Kidney (tissue), 14 donors: ENCODE data around the gene WDR17. TPM values are rescaled to one million over a fixed set of nuclear protein-coding genes. Genes with fewer than 3 reads are reported as not detected.

ENCODE experiments used
- DNase-seq, 5 donors: peaks; one replicate each; pipeline ENCODE4 v3.0.0-alpha.2; 2013 to 2020
- FAIRE-seq: peaks from 2 replicates; lab custom pipeline; 2012; peaks lifted over from hg19 to GRCh38; lab: Jason Lieb, UNC
- H3K27ac ChIP-seq, 2 donors: one replicate each; pipeline ENCODE4 v1.7.0; 2013; ENCODE audit warnings: low read depth in 2 of 2, low read length in 2 of 2, inconsistent platforms in 1 of 2
- H3K27me3 ChIP-seq: one replicate; pipeline ENCODE4 v1.7.1; 2013; ENCODE audit warnings: low read length, inconsistent platforms; ENCODE audit not compliant: control insufficient read depth, insufficient read depth
- H3K36me3 ChIP-seq, 3 donors: one replicate each; pipeline versions ENCODE4 v1.7.0 to v1.7.1; 2013; ENCODE audit warnings: low read length in 3 of 3, control low read depth in 1 of 3, inconsistent platforms in 1 of 3; ENCODE audit not compliant: insufficient read depth in 3 of 3, control insufficient read depth in 2 of 3
- H3K4me1 ChIP-seq, 3 donors: one replicate each; pipeline versions ENCODE4 v1.7.0 to v1.7.1; 2013; ENCODE audit warnings: low read length in 3 of 3, inconsistent platforms in 1 of 3, low read depth in 1 of 3; ENCODE audit not compliant: control insufficient read depth in 2 of 3, insufficient read depth in 2 of 3
- H3K4me3 ChIP-seq, 3 donors: one replicate each; pipeline versions ENCODE4 v1.7.0 to v1.8.1; 2013; ENCODE audit warnings: low read length in 3 of 3, control low read depth in 1 of 3, inconsistent platforms in 1 of 3
- H3K9ac ChIP-seq, 3 donors: one replicate each; pipeline versions ENCODE4 v1.7.0 to v1.7.1; 2013; ENCODE audit warnings: low read length in 3 of 3, control low read depth in 1 of 3, inconsistent platforms in 1 of 3
- H3K9me3 ChIP-seq, 3 donors: one replicate each; pipeline versions ENCODE4 v1.7.0 to v1.7.1; 2013; ENCODE audit warnings: low read length in 3 of 3, control low read depth in 1 of 3, inconsistent platforms in 1 of 3; ENCODE audit not compliant: control insufficient read depth in 2 of 3, insufficient read depth in 1 of 3
- intact Hi-C: fragments of 100-400 bp; cut with DNase I; formaldehyde crosslinking; loops from one replicate; pipeline ENCODE4 v1.11.1; 2022
- polyA plus RNA-seq: library from polyadenylated mRNA; stranded (reverse); fragments of 350-450 nt; fragmentation: Illumina TruSeq; extraction: RNeasy Lipid Tissue Mini Kit (QIAGEN cat#74804); gene quantifications from one replicate; pipeline ENCODE4 v1.2.3, GENCODE V29; 2014; ENCODE audit warnings: low read depth, low replicate concordance; ENCODE audit not compliant: insufficient read depth
- total RNA-seq: library from RNA; stranded (reverse); fragmentation: NEBNext Ultra II Directional; extraction: Animal tissue kit (Norgen Biotek cat#: 25700); gene quantifications from one replicate; pipeline ENCODE4 v1.2.1, GENCODE V29; 2021
- TF ChIP-seq, protein P1 (sequence below): IDR thresholded peaks from 3 replicates; pipeline ENCODE4 v1.5.1; 2012; ENCODE audit warnings: mild to moderate bottlenecking, moderate library complexity, borderline replicate concordance; ENCODE audit not compliant: insufficient read depth; ENCODE audit errors: extremely low read depth
- donor health status: control.
- donor health status: control.
- donor health status: control.
- donor health status: control.
- donor health status: control.
- donor health status: DM: yes; HTN: yes; CAD: no.
- donor health status: Normal renal cell carcinoma (clear cell type).

Gene WDR17
- total and polyA plus RNA-seq, 2 donors from 2014 or later, result 1.4 to 6.4 TPM

DNA sequence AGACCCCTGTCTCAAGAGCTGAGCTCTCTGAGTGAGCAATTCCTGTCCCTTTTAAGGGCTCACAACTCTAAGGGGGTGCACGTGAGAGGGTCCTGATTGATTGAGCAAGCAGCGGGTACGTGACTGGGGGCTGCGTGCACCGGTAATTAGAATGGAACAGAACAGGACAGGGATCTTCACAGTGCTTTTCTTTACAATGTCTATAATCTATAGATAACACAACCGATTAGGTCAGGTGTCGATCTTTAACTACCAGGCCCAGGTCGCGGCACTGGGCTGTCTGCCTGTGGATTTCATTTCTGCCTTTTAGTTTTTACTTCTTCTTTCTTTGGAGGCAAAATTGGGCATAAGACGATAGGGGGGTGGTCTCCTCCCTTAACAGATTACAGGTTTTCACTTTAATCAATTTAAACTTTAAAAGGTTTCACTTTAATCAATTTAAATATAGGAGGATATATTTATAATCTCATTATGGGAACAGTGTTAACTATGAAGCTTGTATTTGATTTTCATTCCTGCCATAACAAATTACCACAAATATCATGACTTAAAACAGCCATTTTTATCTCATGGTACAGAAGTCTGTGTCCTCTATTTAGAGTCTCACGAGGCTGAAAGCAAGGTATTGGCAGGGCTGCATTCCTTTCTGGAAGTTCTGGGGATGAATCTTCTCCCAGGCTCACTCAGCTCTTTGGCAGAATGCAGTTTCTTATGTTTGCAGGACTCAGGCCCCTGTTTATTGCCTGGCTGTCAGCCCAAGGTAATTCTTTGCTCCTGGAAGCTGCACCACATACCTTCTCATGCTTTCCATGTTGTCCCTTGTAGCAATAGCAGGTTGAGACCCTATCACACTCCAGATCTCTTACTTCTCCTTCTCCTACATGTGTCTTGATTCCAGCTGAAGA, 124.5 kb downstream of the WDR17 start:
- TF ChIP-seq, protein P1, sequence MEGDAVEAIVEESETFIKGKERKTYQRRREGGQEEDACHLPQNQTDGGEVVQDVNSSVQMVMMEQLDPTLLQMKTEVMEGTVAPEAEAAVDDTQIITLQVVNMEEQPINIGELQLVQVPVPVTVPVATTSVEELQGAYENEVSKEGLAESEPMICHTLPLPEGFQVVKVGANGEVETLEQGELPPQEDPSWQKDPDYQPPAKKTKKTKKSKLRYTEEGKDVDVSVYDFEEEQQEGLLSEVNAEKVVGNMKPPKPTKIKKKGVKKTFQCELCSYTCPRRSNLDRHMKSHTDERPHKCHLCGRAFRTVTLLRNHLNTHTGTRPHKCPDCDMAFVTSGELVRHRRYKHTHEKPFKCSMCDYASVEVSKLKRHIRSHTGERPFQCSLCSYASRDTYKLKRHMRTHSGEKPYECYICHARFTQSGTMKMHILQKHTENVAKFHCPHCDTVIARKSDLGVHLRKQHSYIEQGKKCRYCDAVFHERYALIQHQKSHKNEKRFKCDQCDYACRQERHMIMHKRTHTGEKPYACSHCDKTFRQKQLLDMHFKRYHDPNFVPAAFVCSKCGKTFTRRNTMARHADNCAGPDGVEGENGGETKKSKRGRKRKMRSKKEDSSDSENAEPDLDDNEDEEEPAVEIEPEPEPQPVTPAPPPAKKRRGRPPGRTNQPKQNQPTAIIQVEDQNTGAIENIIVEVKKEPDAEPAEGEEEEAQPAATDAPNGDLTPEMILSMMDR, result no peak
- FAIRE-seq (no peak), DNase-seq (no peak)
- Histone ChIP-seq H3K9ac (no peak overlapping the region), H3K9me3 (no peaks in the 10 kb centered on the region), H3K4me3 (no peak overlapping the region), H3K4me1 (no peaks in the 10 kb centered on the region), H3K27me3 (no peaks in the 10 kb centered on the region), H3K36me3 (no peaks in the 10 kb centered on the region), H3K27ac (no peak overlapping the region)
- intact Hi-C loops, result no loop called here

DNA sequence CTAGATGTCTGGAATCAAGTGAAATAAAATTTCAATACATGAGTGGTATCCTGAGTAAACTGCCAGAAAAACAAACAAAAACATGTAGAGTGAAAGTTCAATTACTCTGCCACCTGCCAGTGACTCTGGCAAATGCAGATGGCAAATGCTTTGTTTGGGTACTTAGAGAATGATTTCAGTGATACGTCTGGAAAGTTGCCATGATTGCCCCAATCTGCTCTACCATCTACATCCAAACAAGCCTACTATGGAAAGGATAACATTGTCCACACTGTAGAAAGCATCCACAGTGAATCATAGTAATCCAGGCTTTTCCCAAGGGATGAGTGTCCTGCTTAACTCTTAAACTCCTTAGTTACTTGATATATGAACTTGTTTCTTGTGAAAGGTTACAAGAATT, 126.3 kb downstream of the WDR17 start:
- DNase-seq (no peak), FAIRE-seq (no peak)
- Histone ChIP-seq H3K36me3 (no peaks in the 10 kb centered on the region), H3K4me1 (no peaks in the 10 kb centered on the region), H3K9ac (no peak overlapping the region), H3K27me3 (no peaks in the 10 kb centered on the region), H3K9me3 (no peaks in the 10 kb centered on the region), H3K4me3 (no peak overlapping the region), H3K27ac (no peak overlapping the region)
- TF ChIP-seq, protein P1, result no peak
- intact Hi-C loops, result no loop called here

DNA sequence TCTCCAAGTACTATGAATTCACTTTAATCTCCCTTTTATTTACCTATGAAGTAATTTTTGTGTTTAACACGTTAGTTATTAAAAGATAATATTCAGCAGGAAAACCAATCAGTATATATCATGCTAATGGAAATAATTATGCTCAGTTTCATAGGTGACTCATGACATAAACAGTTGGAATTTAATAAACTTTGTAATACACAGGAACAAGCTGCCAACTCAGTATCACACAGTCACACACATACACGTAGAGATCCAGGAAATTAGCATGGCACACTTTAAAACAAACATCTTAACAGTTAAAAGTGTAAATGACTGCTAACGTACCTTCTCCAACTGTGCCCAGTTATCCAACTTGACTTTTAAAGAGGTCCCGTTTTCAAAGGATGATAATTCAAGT, 127.5 kb downstream of the WDR17 start:
- Histone ChIP-seq H3K27me3 (no peaks in the 10 kb centered on the region), H3K4me3 (no peak overlapping the region), H3K27ac (no peak overlapping the region), H3K9ac (no peak overlapping the region), H3K4me1 (no peaks in the 10 kb centered on the region), H3K36me3 (no peaks in the 10 kb centered on the region), H3K9me3 (no peaks in the 10 kb centered on the region)
- FAIRE-seq (no peak), DNase-seq (no peak)
- TF ChIP-seq, protein P1, result no peak
- intact Hi-C loops, result no loop called here

DNA sequence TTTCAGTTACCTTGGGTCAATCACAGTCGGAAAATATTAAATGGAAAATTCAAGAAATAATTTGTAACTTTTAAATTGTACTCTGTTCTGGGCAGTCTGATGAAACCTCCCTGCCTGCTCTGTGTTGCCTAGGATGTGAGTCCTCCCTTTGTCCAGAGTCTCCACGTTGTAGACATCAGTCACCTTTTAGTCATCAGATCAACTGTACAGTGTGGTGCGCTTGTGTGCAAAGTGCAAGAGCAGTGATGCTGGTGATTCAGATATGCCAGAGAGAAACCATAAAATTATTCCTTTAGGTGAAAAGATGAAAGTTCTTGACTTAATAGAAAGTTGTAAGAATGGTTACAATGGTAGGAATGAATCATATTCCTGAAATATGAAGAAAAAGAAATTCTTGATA, 128.3 kb downstream of the WDR17 start:
- DNase-seq (no peak), FAIRE-seq (no peak)
- no peak overlapping the region for H3K9ac ChIP-seq
- no peak overlapping the region for H3K4me3 ChIP-seq
- no peaks in the 10 kb centered on the region for H3K9me3 ChIP-seq
- H3K36me3 ChIP-seq, result no peaks in the 10 kb centered on the region
- intact Hi-C loops, result no loop called here
- TF ChIP-seq, protein P1, result no peak
- no peak overlapping the region for H3K27ac ChIP-seq
- H3K27me3 ChIP-seq, result no peaks in the 10 kb centered on the region
- H3K4me1 ChIP-seq, result no peaks in the 10 kb centered on the region
